AG04450 (cell line): Measurements from ENCODE around the gene CADPS2. TPM values are rescaled to one million over a fixed set of nuclear protein-coding genes. Genes with fewer than 3 reads are reported as not detected.

Source experiments
- CTCF ChIA-PET: fragments of 300-600, 350-600 bp; formaldehyde crosslinking; extraction: SDS; loops from one replicate; lab custom pipeline; 2022; ENCODE audit warnings: antibody characterized with exemption, inconsistent platforms; lab: Charles Lee
- POLR2A ChIA-PET: fragments of 350-600 bp; formaldehyde crosslinking; extraction: SDS; loops from one replicate; lab custom pipeline; 2021; ENCODE audit warnings: antibody characterized with exemption, inconsistent platforms; lab: Yijun Ruan, JAX
- DNase-seq: peaks from one replicate; pipeline ENCODE4 v3.0.0-alpha.2; 2011; ENCODE audit warnings: low read depth, low spot score
- H3K27ac ChIP-seq: one replicate; pipeline ENCODE4 v1.5.1; 2012; ENCODE audit warnings: low read depth, low read length, control low read depth
- H3K27me3 ChIP-seq: one replicate; pipeline ENCODE4 v1.6.0; 2012; ENCODE audit warnings: low read length; ENCODE audit not compliant: control insufficient read depth, insufficient read depth
- H3K4me3 ChIP-seq: 2 replicates; pipeline ENCODE4 v1.5.1; 2011; ENCODE audit warnings: mild to moderate bottlenecking, low read depth, low read length, control low read depth
- H3K9me3 ChIP-seq: 2 replicates; pipeline ENCODE4 v1.5.1; 2012; ENCODE audit warnings: low read length; ENCODE audit not compliant: control insufficient read depth, insufficient read depth
- CTCF ChIP-seq: IDR thresholded peaks from 2 replicates; pipeline ENCODE4 v1.5.1; 2011; ENCODE audit warnings: low read depth, low read length, control low read depth, inconsistent platforms
- polyA plus RNA-seq: library from polyadenylated mRNA; depleted of rRNA; stranded (reverse); fragments of >200 nt; gene quantifications from 2 replicates; pipeline ENCODE4 v1.2.3, GENCODE V29; 2011

Gene CADPS2
- polyA plus RNA-seq, 1 experiment, result 0.41 TPM

DNA sequence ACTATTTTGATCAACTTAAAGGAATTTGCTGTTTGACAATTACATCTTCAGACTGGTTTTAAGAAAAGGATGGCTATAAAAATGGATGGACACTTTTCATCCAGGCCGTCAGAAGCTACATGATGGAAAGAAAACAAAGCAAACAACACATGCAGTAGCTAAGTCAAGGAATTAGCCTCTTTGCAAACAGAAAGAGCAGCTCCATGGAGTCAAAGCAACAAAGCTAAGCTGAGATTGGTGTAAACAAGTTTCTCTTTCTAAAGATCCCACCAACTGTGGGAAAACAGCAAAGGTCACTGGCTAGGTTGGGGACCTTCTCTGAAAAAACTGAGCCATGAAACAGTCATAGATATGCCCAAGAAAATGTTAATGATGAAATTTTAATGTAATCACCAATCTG lies 286.2 kb downstream of the CADPS2 start:
- ChIA-PET POLR2A (no interaction called here), CTCF (no interaction called here)
- Histone ChIP-seq H3K27me3 (no peaks in the 10 kb centered on the region), H3K4me3 (no peak overlapping the region), H3K27ac (no peak overlapping the region), H3K9me3 (no peaks in the 10 kb centered on the region)
- DNase-seq, result no peak
- TF ChIP-seq CTCF, result no peak

GRCh38 chr7:122597277-122597676 lies 289.0 kb downstream of the CADPS2 start:
- CTCF ChIA-PET, result no interaction called here
- Histone ChIP-seq H3K27me3 (no peaks in the 10 kb centered on the region), H3K27ac (no peak overlapping the region), H3K4me3 (no peak overlapping the region), H3K9me3 (no peaks in the 10 kb centered on the region)
- TF ChIP-seq CTCF, result no peak
- POLR2A ChIA-PET, result no interaction called here
- DNase-seq, result no peak

DNA sequence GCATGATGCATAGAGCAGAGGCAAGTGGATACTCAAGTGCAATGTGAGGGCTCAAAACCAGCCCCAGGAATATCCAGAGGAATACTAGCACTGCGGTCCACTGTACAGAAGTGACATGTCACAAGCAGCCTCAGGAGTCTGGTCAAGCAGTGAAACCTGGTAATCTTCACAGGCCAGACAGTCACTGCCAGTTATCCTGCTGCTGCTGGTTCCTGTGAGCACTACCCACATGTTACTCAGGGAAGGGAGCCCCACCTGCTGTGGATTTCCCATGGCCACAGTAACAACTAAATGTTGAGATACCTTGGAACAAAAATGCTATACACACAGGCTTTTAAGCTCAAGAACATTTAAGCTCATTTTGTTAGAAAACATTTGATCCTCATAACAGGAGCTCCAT lies 290.4 kb downstream of the CADPS2 start:
- DNase-seq, result no peak
- no peak overlapping the region for H3K4me3 ChIP-seq
- H3K9me3 ChIP-seq, result no peaks in the 10 kb centered on the region
- TF ChIP-seq CTCF, result no peak
- CTCF ChIA-PET, result no interaction called here
- POLR2A ChIA-PET, result no interaction called here
- H3K27me3 ChIP-seq, result no peaks in the 10 kb centered on the region
- no peak overlapping the region for H3K27ac ChIP-seq

DNA sequence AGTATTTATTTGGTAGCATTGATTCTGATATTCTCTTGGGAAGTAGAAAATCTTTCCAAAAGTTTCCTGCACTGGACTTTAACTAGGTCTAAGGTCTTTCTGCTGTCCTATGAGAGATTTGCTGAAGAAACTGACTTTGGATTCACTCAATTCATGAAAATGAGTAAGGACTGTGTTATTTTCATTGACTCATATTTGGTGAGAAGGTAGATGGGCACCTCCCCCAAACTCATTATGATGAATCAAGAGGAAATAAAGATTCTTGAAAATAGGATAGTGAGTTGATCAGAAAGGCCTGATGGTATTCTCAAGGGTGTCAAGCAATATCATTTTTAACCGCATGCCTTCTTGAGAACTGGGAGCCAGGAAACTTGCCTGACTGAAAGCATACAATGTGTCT lies 297.6 kb downstream of the CADPS2 start:
- Histone ChIP-seq H3K9me3 (no peaks in the 10 kb centered on the region), H3K27ac (no peak overlapping the region), H3K27me3 (no peaks in the 10 kb centered on the region), H3K4me3 (no peak overlapping the region)
- POLR2A ChIA-PET, result no interaction called here
- CTCF ChIA-PET, result no interaction called here
- TF ChIP-seq CTCF, result no peak
- DNase-seq, result no peak

GRCh38 chr7:122584676-122585251 lies 301.5 kb downstream of the CADPS2 start:
- POLR2A ChIA-PET, result no interaction called here
- TF ChIP-seq CTCF, result no peak
- DNase-seq, result no peak
- no peak overlapping the region for H3K4me3 ChIP-seq
- no peaks in the 10 kb centered on the region for H3K27me3 ChIP-seq
- H3K27ac ChIP-seq, result no peak overlapping the region
- CTCF ChIA-PET, result no interaction called here
- H3K9me3 ChIP-seq, result no peaks in the 10 kb centered on the region
